Ovary (tissue), 9 donors: ENCODE data around the gene TADA2A. TPM values are rescaled to one million over a fixed set of nuclear protein-coding genes. Genes with fewer than 3 reads are reported as not detected.

Source experiments
- DNase-seq, 5 donors: peaks; one replicate each; pipeline ENCODE4 v3.0.0-alpha.2; 2019 to 2020
- H3K27ac ChIP-seq, 2 donors: fragments of 200-600 bp; one replicate each; pipeline versions ENCODE4 v1.5.1 to v1.8.0; 2019 to 2022
- H3K27me3 ChIP-seq: fragments of 200-600 bp; one replicate; pipeline ENCODE4 v1.8.0; 2022
- H3K36me3 ChIP-seq: fragments of 200-600 bp; sonication (generic); one replicate; pipeline ENCODE4 v1.5.1; 2019
- H3K4me1 ChIP-seq: one replicate; pipeline ENCODE4 v1.8.1; 2013; ENCODE audit warnings: mild to moderate bottlenecking, moderate library complexity; ENCODE audit not compliant: insufficient read depth
- H3K4me3 ChIP-seq: fragments of 200-600 bp; sonication (generic); one replicate; pipeline ENCODE4 v1.5.1; 2017
- H3K9me3 ChIP-seq, 2 donors: fragments of 200-600 bp in 1 of 2; sonication (generic) in 1 of 2; one replicate each; pipeline versions ENCODE4 v1.5.1 to v1.8.1; 2013 to 2019; ENCODE audit warnings: mild to moderate bottlenecking in 1 of 2, moderate library complexity in 1 of 2
- EP300 ChIP-seq: sonication (generic); formaldehyde crosslinking; IDR thresholded peaks from one replicate; pipeline ENCODE4 v1.6.1; 2017; ENCODE audit warnings: antibody characterized with exemption
- POLR2A ChIP-seq: fragments of 450-650 bp; IDR thresholded peaks from one replicate; pipeline ENCODE4 v1.6.1; 2017; ENCODE audit warnings: antibody characterized with exemption, mild to moderate bottlenecking, moderate library complexity
- WGBS, 3 donors: extraction: QIAGEN DNeasy Blood & Tissue Kit in 1 of 3; methylation state at CpG; one replicate each; pipeline versions ENCODE4 v1.1.5 to v1.1.7; 2013 to 2017; 5-methylcytosine and 5-hydroxymethylcytosine counted together
- intact Hi-C, 4 donors: fragments of 100-400 bp; cut with DNase I; formaldehyde crosslinking; loops; one replicate each; pipeline versions ENCODE4 v1.11.0 to v1.15.1; 2022 to 2023
- polyA plus RNA-seq, 2 donors: library from polyadenylated mRNA; stranded (reverse); fragments of 200-250 nt in 1 of 2; fragments of 350-450 nt in 1 of 2; fragmentation: Illumina TruSeq in 1 of 2; extraction: RNeasy Lipid Tissue Mini Kit (QIAGEN cat#74804) in 1 of 2; gene quantifications; one replicate each; pipeline ENCODE4 v1.2.3, GENCODE V29; 2013 to 2014
- total RNA-seq, 7 donors: library from RNA; depleted of rRNA in 2 of 7; stranded (reverse); fragments of >200 nt in 2 of 7; fragmentation: NEBNext Ultra II Directional in 3 of 7; extraction: Animal tissue kit (Norgen Biotek cat#: 25700) in 3 of 7; gene quantifications; one replicate each; pipeline versions ENCODE4 v1.1.0 to v1.2.4, GENCODE V29; 2016 to 2023
- TF ChIP-seq, protein P1 (sequence below), 3 donors: fragments of 450-650 bp in 2 of 3; fragments of 200-600 bp in 1 of 3; IDR thresholded peaks; one replicate each; pipeline versions ENCODE4 v1.5.1 to v1.8.0; 2016 to 2022; ENCODE audit warnings: antibody characterized with exemption in 3 of 3, mild to moderate bottlenecking in 1 of 3
- donor health status: DM: no; HTN: no; CAD: no; lungs with moderate emphysema.
- donor health status: DM: no; HTN: no; CAD: no.
- donor health status: Bipolar disorder and iron deficiency.
- donor health status: DM: yes; HTN: yes; CAD: no.
- donor health status: DM: no; HTN: no; CAD: no.
- donor health status: DM: yes; HTN: yes; CAD: no.

TADA2A gene
- total and polyA plus RNA-seq, 9 donors = 9.2 to 33.2 (median 23.1) TPM

GRCh38 chr17:37429453-37429852, 22.8 kb downstream of the TADA2A start:
- H3K4me1 ChIP-seq = no peaks in the 10 kb centered on the region
- WGBS, 3 donors = 93 to 100% (median 100%) methylated on average over 1 of the region's 1 CpG
- H3K9me3 ChIP-seq = no peaks in the 10 kb centered on the region
- H3K36me3 ChIP-seq = no peaks in the 10 kb centered on the region
- DNase-seq = no peak
- no peak overlapping the region for H3K27ac ChIP-seq
- intact Hi-C loops = no loop called here
- H3K4me3 ChIP-seq = no peak overlapping the region
- no peaks in the 10 kb centered on the region for H3K27me3 ChIP-seq
- TF ChIP-seq EP300 (no peak), POLR2A (no peak)
- TF ChIP-seq, protein P1, sequence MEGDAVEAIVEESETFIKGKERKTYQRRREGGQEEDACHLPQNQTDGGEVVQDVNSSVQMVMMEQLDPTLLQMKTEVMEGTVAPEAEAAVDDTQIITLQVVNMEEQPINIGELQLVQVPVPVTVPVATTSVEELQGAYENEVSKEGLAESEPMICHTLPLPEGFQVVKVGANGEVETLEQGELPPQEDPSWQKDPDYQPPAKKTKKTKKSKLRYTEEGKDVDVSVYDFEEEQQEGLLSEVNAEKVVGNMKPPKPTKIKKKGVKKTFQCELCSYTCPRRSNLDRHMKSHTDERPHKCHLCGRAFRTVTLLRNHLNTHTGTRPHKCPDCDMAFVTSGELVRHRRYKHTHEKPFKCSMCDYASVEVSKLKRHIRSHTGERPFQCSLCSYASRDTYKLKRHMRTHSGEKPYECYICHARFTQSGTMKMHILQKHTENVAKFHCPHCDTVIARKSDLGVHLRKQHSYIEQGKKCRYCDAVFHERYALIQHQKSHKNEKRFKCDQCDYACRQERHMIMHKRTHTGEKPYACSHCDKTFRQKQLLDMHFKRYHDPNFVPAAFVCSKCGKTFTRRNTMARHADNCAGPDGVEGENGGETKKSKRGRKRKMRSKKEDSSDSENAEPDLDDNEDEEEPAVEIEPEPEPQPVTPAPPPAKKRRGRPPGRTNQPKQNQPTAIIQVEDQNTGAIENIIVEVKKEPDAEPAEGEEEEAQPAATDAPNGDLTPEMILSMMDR (IDR thresholded peaks at IDR 0.05) = no peak

DNA sequence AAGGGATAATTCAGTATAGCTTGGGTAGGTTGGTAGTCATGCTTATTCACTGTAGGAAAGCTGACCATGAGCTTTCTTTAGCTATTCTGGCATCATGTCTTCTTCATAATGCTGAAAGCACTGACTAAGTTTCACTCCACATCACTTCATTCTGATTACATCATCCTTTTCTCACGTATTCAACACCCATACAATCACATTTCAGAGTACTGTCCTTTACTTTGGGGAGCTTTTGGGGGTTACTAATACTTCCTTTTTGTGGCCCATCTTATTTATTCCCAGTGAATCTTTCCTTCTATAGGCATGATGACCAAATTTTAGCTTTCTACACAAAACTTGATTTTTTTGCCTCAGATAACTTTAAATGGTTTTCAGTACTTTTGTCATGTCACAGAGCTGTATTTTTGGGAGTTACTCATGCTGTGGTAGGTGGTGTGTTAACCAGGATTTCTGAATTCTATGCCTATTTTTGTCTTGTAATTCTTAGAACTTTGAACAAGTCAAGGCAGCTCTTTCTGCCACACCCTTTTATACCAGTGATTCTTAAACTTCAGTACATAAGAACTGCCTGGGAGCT, 23.5 kb downstream of the TADA2A start:
- no peaks in the 10 kb centered on the region for H3K9me3 ChIP-seq
- H3K36me3 ChIP-seq = no peaks in the 10 kb centered on the region
- no peak for TF ChIP-seq POLR2A
- TF ChIP-seq EP300 = no peak
- TF ChIP-seq, protein P1 (IDR thresholded peaks at IDR 0.05) = no peak
- no peaks in the 10 kb centered on the region for H3K27me3 ChIP-seq
- no peak for DNase-seq
- intact Hi-C loops = no loop called here
- no peak overlapping the region for H3K4me3 ChIP-seq
- no peaks in the 10 kb centered on the region for H3K4me1 ChIP-seq
- 41 to 73% (median 66%) methylated on average over 1 of the region's 1 CpG for WGBS, 3 donors
- no peak overlapping the region for H3K27ac ChIP-seq

- Histone ChIP-seq H3K4me3 (no peak overlapping the region), H3K27me3 (no peaks in the 10 kb centered on the region), H3K27ac (no peak overlapping the region), H3K4me1 (no peaks in the 10 kb centered on the region), H3K36me3 (no peaks in the 10 kb centered on the region), H3K9me3 (no peaks in the 10 kb centered on the region)
- 87 to 95% (median 91%) methylated on average over 2 of the region's 2 CpGs for WGBS, 3 donors
- DNase-seq = no peak
- intact Hi-C loops = no loop called here
- no peak for TF ChIP-seq POLR2A
- TF ChIP-seq, protein P1 (IDR thresholded peaks at IDR 0.05) = no peak
- TF ChIP-seq EP300 = no peak
Observed at GRCh38 chr17:37432671-37433070, 26.0 kb downstream of the TADA2A start.

- no peak overlapping the region for H3K27ac ChIP-seq
- 75 to 79% (median 78%) methylated on average over 4 of the region's 4 CpGs for WGBS, 3 donors
- H3K9me3 ChIP-seq = no peaks in the 10 kb centered on the region
- intact Hi-C loops = no loop called here
- no peak for DNase-seq
- no peaks in the 10 kb centered on the region for H3K4me1 ChIP-seq
- TF ChIP-seq, protein P1 (IDR thresholded peaks at IDR 0.05) = no peak
- TF ChIP-seq POLR2A (no peak), EP300 (no peak)
- no peaks in the 10 kb centered on the region for H3K27me3 ChIP-seq
- H3K36me3 ChIP-seq = no peaks in the 10 kb centered on the region
- H3K4me3 ChIP-seq = no peak overlapping the region
Observed at GRCh38 chr17:37438141-37438540, 31.5 kb downstream of the TADA2A start.
